K562 (cell line): ENCODE data around the gene ACP5. TPM values are rescaled to one million over a fixed set of nuclear protein-coding genes. Genes with fewer than 3 reads are reported as not detected.
A peak's percentile ranks its signal among the peaks of the same experiment; 100 is the strongest.

ENCODE experiments used
- CBX3 ChIP-seq, 2 experiments: IDR thresholded peaks; 1 replicate in 1 of 2; 2 replicates in 1 of 2; pipeline ENCODE4 v1.6.1; 2012; ENCODE audit warnings: inconsistent platforms in 2 of 2, low read length in 2 of 2, borderline replicate concordance in 1 of 2, control low read depth in 1 of 2
- CHAMP1 ChIP-seq: fragments of 450-650 bp; IDR thresholded peaks from 2 replicates; pipeline ENCODE4 v1.6.1; 2016; ENCODE audit warnings: mild to moderate bottlenecking
- CREM ChIP-seq: IDR thresholded peaks from 2 replicates; pipeline ENCODE4 v1.6.1; 2014; ENCODE audit warnings: antibody characterized with exemption, low read depth
- HNRNPK ChIP-seq: fragments of 200-400 bp; formaldehyde crosslinking; IDR thresholded peaks from one replicate; pipeline ENCODE4 v1.6.1; 2018; ENCODE audit warnings: mild to moderate bottlenecking, low read depth, low read length; ENCODE audit not compliant: poor library complexity, severe bottlenecking
- MCM2 ChIP-seq: fragments of 450-650 bp; IDR thresholded peaks from 2 replicates; pipeline ENCODE4 v1.6.1; 2017; ENCODE audit warnings: low read depth, mild to moderate bottlenecking
- NR4A1 ChIP-seq, 2 experiments: fragments of 250-450 bp in 1 of 2; fragments of 450-650 bp in 1 of 2; sonication (Bioruptor Pico) in 1 of 2; IDR thresholded peaks; 2 replicates each; pipeline versions ENCODE4 v1.4.0 to v1.6.1; 2016 to 2020; ENCODE audit warnings: mild to moderate bottlenecking in 2 of 2, missing compliant biosample characterization in 1 of 2, missing genetic modification characterization in 1 of 2, moderate library complexity in 1 of 2
- SMAD2 ChIP-seq: fragments of 150-350 bp; IDR thresholded peaks from 2 replicates; pipeline ENCODE4 v1.6.1; 2014; ENCODE audit warnings: low read depth, mild to moderate bottlenecking, low read length
- STAT5B ChIP-seq: fragments of 250-450 bp; sonication (Bioruptor Pico); IDR thresholded peaks from 2 replicates; pipeline ENCODE4 v1.8.0; 2021; ENCODE audit warnings: mild to moderate bottlenecking, inconsistent platforms
- TCF3 ChIP-seq: sonication (generic); formaldehyde crosslinking; IDR thresholded peaks from 2 replicates; pipeline ENCODE4 v1.4.0; 2020; ENCODE audit warnings: mild to moderate bottlenecking, missing genetic modification reagents
- THRAP3 ChIP-seq: fragments of 450-650 bp; IDR thresholded peaks from 2 replicates; pipeline ENCODE4 v1.6.1; 2016; ENCODE audit warnings: mild to moderate bottlenecking, inconsistent platforms, borderline replicate concordance
- ZBTB11 ChIP-seq, 3 experiments: fragments of 200-800 bp in 1 of 3; fragments of 250-450 bp in 1 of 3; fragments of 450-650 bp in 1 of 3; sonication (Bioruptor Pico) in 1 of 3; sonication (Bioruptor generic) in 1 of 3; formaldehyde crosslinking in 1 of 3; IDR thresholded peaks; 2 replicates each; pipeline versions ENCODE4 v1.6.1 to v1.8.0; 2016 to 2022; ENCODE audit warnings: mild to moderate bottlenecking in 2 of 3, missing genetic modification characterization in 2 of 3, missing compliant biosample characterization in 1 of 3, moderate library complexity in 1 of 3
- ZNF561 ChIP-seq: fragments of 450-650 bp; formaldehyde crosslinking; conservative IDR thresholded peaks from 2 replicates; pipeline ENCODE4 v1.4.0; 2020; ENCODE audit warnings: mild to moderate bottlenecking, moderate library complexity
- ZNF57 ChIP-seq: fragments of 450-650 bp; formaldehyde crosslinking; IDR thresholded peaks from 2 replicates; pipeline ENCODE4 v1.4.0; 2020; ENCODE audit warnings: mild to moderate bottlenecking, moderate library complexity
- ZZZ3 ChIP-seq: fragments of 450-650 bp; IDR thresholded peaks from 2 replicates; pipeline ENCODE4 v1.6.1; 2016; ENCODE audit warnings: antibody characterized with exemption, mild to moderate bottlenecking, moderate library complexity
- polyA plus RNA-seq, 8 experiments: library from polyadenylated mRNA; depleted of rRNA in 4 of 8; stranded (reverse) in 5 of 8; unstranded in 3 of 8; fragments of >200 nt; fragmentation: Nextera tagmentation in 2 of 8; fragmentation: Illumina TruSeq in 1 of 8; extraction: Ambion mirVana in 2 of 8; extraction: Trizol in 1 of 8; gene quantifications; 2 replicates each; pipeline versions ENCODE4 v1.2.1 to v1.2.3, GENCODE V29; 2011 to 2014; ENCODE audit warnings: inconsistent platforms in 1 of 8, missing spikeins in 1 of 8
- total RNA-seq, 7 experiments: library from RNA; depleted of rRNA in 6 of 7; stranded (reverse); fragments of >200 nt in 6 of 7; fragmentation: Illumina TruSeq in 2 of 7; extraction: Trizol in 2 of 7; gene quantifications; 2 replicates each; pipeline versions ENCODE4 v1.2.1 to v1.2.3, GENCODE V29; 2011 to 2021; ENCODE audit warnings: low replicate concordance in 1 of 7
- TF ChIP-seq, protein P1 (sequence below): sonication (generic); formaldehyde crosslinking; IDR thresholded peaks from 2 replicates; pipeline ENCODE4 v1.8.1; 2023; ENCODE audit warnings: mild to moderate bottlenecking, missing genetic modification reagents

The ACP5 gene
- total and polyA plus RNA-seq, 9 of the 15 experiments (the other 6 are each of a cell fraction or from before 2014, with no cell fraction given): 0.06 to 1.1 (median 0.31) TPM; not detected in 1

DNA sequence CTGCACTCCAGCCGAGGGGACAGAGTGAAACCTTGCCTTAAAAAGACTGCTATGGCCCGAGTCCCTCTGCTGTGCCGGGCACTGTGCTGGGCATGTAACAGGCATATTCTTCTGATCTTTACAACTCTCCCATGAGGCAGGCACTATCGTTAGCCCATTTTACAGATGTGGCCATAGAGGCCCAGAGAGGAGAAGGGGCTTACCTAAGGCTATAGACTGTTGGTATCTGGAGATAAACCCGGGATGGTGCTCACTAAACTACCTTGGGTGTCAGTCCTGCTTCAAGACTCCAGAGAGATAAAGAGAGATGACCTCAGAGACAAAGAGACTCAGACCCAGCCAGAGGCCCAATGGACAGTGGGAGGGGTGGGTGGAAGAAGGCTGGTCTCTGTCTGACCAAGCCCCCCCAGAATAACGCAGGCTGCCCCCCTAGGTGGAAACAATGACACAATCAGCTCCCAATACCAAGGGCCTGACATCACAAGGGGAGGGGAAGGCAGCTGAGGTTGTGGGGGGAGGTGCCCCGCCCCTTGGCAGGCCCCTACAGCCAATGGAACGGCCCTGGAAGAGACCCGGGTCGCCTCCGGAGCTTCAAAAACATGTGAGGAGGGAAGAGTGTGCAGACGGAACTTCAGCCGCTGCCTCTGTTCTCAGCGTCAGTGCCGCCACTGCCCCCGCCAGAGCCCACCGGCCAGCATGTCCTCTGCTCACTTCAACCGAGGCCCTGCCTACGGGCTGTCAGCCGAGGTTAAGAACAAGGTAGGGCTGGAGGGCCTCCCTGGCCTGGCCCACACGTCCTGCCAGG, 39.0 kb downstream of the ACP5 start, which contains the start of gene CNN1 (continued):
- no peak for TF ChIP-seq CHAMP1
- no peak for TF ChIP-seq HNRNPK
- TF ChIP-seq TCF3: no peak
- no peak for TF ChIP-seq THRAP3
- no peak for TF ChIP-seq ZNF561
- no peak for TF ChIP-seq MCM2
- TF ChIP-seq ZBTB11 (CRISPR knock-in tag; IDR thresholded peaks at IDR 0.05): peak in 1 of 3 experiments; percentile 47; a peak in 1 of 6 replicates
- no peak for TF ChIP-seq ZZZ3
- TF ChIP-seq ZNF57 (CRISPR knock-in tag): no peak
- no peak for TF ChIP-seq SMAD2
- no peak for TF ChIP-seq STAT5B (CRISPR knock-in tag)
- peak; percentile 53 for TF ChIP-seq CREM
- TF ChIP-seq CBX3 (IDR thresholded peaks at IDR 0.05; ENCODE audit: borderline replicate concordance in 1 of 2, low read length in 2 of 2): peak in 1 of 2 experiments; percentile 72; a peak in 2 of 3 replicates
- TF ChIP-seq, protein P1, sequence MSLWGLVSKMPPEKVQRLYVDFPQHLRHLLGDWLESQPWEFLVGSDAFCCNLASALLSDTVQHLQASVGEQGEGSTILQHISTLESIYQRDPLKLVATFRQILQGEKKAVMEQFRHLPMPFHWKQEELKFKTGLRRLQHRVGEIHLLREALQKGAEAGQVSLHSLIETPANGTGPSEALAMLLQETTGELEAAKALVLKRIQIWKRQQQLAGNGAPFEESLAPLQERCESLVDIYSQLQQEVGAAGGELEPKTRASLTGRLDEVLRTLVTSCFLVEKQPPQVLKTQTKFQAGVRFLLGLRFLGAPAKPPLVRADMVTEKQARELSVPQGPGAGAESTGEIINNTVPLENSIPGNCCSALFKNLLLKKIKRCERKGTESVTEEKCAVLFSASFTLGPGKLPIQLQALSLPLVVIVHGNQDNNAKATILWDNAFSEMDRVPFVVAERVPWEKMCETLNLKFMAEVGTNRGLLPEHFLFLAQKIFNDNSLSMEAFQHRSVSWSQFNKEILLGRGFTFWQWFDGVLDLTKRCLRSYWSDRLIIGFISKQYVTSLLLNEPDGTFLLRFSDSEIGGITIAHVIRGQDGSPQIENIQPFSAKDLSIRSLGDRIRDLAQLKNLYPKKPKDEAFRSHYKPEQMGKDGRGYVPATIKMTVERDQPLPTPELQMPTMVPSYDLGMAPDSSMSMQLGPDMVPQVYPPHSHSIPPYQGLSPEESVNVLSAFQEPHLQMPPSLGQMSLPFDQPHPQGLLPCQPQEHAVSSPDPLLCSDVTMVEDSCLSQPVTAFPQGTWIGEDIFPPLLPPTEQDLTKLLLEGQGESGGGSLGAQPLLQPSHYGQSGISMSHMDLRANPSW (CRISPR knock-in tag): no peak
- TF ChIP-seq NR4A1 (CRISPR knock-in tag; IDR thresholded peaks at IDR 0.05): no peak
- no peak for TF ChIP-seq NR4A1 (tag; IDR thresholded peaks at IDR 0.05)
